Cardiac atrium fibroblast (primary cell): ENCODE measurements around the gene IRF3. TPM values are rescaled to one million over a fixed set of nuclear protein-coding genes. Genes with fewer than 3 reads are reported as not detected.

ENCODE experiments used
- total RNA-seq: library from RNA; depleted of rRNA; stranded (reverse); fragments of >200 nt; gene quantifications from 2 replicates; pipeline ENCODE4 v1.2.3, GENCODE V29; 2015

IRF3 gene, protein sequence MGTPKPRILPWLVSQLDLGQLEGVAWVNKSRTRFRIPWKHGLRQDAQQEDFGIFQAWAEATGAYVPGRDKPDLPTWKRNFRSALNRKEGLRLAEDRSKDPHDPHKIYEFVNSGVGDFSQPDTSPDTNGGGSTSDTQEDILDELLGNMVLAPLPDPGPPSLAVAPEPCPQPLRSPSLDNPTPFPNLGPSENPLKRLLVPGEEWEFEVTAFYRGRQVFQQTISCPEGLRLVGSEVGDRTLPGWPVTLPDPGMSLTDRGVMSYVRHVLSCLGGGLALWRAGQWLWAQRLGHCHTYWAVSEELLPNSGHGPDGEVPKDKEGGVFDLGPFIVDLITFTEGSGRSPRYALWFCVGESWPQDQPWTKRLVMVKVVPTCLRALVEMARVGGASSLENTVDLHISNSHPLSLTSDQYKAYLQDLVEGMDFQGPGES
- total RNA-seq = 52.7 and 69.3 TPM in 2 replicates

GRCh38 chr19:49665351-49666119, at the start of gene IRF3, which contains the start of gene BCL2L12:
TSS of gene IRF3 (minus strand) at chr19:49665857. CDS start at chr19:49664838, 1,019 bp downstream.
TSS of gene BCL2L12 (plus strand) at chr19:49665933. CDS start at chr19:49666693, 760 bp downstream.

GRCh38 chr19:49690656-49691242, 25.1 kb upstream of the IRF3 start, which contains the start of gene CPT1C:
TSS of gene CPT1C (plus strand) at chr19:49691116. CDS start at chr19:49692253, 1,137 bp downstream.

GRCh38 chr19:49689133-49690078, 23.7 kb upstream of the IRF3 start, which contains the start of gene ADM5:
TSS of gene ADM5 (plus strand) at chr19:49689594. CDS start at chr19:49689838, 244 bp downstream.

DNA sequence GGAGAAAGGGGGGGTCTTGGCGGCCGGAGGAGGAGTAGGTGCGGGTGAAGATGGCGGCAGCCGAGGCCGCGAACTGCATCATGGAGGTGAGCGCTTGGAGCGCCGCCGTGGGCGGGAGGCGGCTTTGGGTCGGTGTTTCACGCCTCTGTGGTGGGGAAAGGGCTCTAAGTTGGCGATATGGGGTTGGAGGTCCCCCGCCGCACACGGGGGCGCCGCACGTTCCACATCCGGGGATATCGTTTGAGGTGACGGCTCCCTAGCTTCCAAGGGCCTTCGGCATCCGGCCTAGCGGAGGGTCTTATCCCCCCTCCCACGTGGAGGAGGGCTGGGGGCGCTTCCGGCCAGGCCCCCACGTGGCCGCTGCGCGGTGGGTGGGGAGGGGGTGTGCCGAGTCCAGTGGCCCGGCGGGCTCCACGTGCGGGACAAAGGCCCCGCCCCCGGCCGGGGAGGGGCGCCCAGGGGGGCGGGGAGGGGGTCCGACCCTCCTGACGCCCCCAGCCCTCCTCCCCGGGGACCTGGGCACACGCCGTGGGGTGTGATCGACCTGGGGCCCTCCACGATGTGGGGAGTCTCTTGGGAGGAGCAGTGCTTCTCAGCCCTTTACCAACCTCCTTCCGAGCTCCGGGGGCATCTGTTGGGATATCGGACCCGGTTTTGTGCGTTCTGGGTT, 11.7 kb upstream of the IRF3 start, which contains the start of gene PRMT1:
Gene PRMT1 (plus strand): TSS at position 41 of the 670 bp plus-strand sequence. CDS start 10 bp downstream, at position 51.

GRCh38 chr19:49641688-49642491, 23.8 kb downstream of the IRF3 start, which contains the start of gene SCAF1:
TSS of gene SCAF1 (plus strand) at chr19:49642209. CDS start at chr19:49645027, 2,818 bp downstream.

DNA sequence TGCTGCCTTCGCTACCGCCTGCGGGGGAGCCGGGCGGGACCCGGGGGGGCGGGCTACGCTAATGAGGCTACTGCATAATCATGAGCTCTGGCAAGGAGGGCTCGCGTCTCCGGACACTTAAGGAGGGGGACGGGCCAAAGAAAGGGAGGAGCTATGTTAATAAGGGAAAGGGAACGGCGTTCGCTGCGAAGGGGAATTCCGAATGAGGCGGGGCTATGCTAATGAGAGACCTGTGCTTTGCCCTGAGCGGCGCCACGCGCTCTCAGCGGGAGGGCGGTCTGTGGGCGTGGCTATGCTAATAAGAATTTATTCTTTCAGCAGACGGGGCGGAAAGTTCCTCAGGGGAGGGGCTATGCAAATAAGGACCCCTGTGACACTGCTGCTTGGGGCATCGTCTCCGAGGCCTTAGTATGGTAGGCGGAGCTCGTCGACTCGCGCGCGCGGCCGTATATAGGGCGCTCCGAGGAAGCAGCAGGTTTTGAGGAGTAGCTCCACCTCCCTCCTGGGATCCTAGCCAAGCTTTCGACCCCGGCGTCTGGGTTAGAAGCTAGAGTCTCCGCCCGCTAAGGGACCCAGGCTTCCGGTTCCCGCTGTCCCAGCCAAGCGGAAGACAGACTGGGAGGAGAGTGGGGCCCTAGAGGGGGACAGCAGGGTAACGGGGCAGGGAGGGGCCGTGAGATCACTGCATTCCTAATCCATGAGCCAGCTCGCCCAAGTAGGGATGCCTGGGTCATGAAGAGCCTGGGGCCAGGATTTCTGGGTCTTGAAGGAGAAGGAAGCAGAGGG, 25.4 kb downstream of the IRF3 start, which contains the start of gene RRAS:
Gene RRAS (minus strand): TSS at position 31 of the 786 bp plus-strand sequence. CDS start 45 bp downstream, outside the sequence.

Other genes with a start within 250 kb of the IRF3 start
- gene PTH2, start 242.4 kb downstream of the IRF3 start, total RNA-seq = not detected in 2 replicates
- not detected in 2 replicates for gene GFY, start 240.5 kb downstream of the IRF3 start, total RNA-seq
- not detected in 2 replicates for gene SLC17A7, start 224.3 kb downstream of the IRF3 start, total RNA-seq
- gene PIH1D1, start 214.0 kb downstream of the IRF3 start, total RNA-seq = 71.0 and 89.9 TPM in 2 replicates
- gene ALDH16A1, start 212.6 kb downstream of the IRF3 start, total RNA-seq = 31.1 and 48.8 TPM in 2 replicates
- gene FLT3LG, start 191.6 kb downstream of the IRF3 start, total RNA-seq = 3.2 and 5.0 TPM in 2 replicates
- 3,850 and 3,885 TPM in 2 replicates for gene RPL13A, start 178.2 kb downstream of the IRF3 start, total RNA-seq
- gene RPS11, start 169.4 kb downstream of the IRF3 start, total RNA-seq = 4,588 and 4,689 TPM in 2 replicates
- gene FCGRT, start 153.2 kb downstream of the IRF3 start, total RNA-seq = 130 and 246 TPM in 2 replicates
- 274 and 377 TPM in 2 replicates for gene RCN3, start 137.9 kb downstream of the IRF3 start, total RNA-seq
- gene NOSIP, start 85.3 kb downstream of the IRF3 start, total RNA-seq = 56.3 and 65.0 TPM in 2 replicates
- not detected in 2 replicates for gene PRRG2, start 84.5 kb downstream of the IRF3 start, total RNA-seq
- gene PRR12, start 74.7 kb downstream of the IRF3 start, total RNA-seq = 4.4 and 5.2 TPM in 2 replicates
- gene RRAS, start 25.7 kb downstream of the IRF3 start, total RNA-seq = 108 and 112 TPM in 2 replicates
- gene SCAF1, start 23.6 kb downstream of the IRF3 start, total RNA-seq = 21.1 and 25.8 TPM in 2 replicates
- gene BCL2L12, start 76 bp upstream of the IRF3 start, total RNA-seq = 7.8 and 12.5 TPM in 2 replicates
- 248 and 251 TPM in 2 replicates for gene PRMT1, start 11.4 kb upstream of the IRF3 start, total RNA-seq
- 0.72 TPM in 1 of 2 replicates, not detected in the other for gene ADM5, start 23.7 kb upstream of the IRF3 start, total RNA-seq
- 8.8 and 11.2 TPM in 2 replicates for gene CPT1C, start 25.3 kb upstream of the IRF3 start, total RNA-seq
- gene TSKS, start 97.4 kb upstream of the IRF3 start, total RNA-seq = 0.54 and 0.65 TPM in 2 replicates
- 189 and 206 TPM in 2 replicates for gene AP2A1, start 101.1 kb upstream of the IRF3 start, total RNA-seq
- gene FUZ, start 147.4 kb upstream of the IRF3 start, total RNA-seq = 12.2 and 15.2 TPM in 2 replicates
- gene MED25, start 152.4 kb upstream of the IRF3 start, total RNA-seq = 20.3 and 20.9 TPM in 2 replicates
- 72.9 and 91.9 TPM in 2 replicates for gene PTOV1, start 185.3 kb upstream of the IRF3 start, total RNA-seq
- 25.3 and 57.9 TPM in 2 replicates for gene PNKP, start 201.7 kb upstream of the IRF3 start, total RNA-seq
- 23.7 and 28.3 TPM in 2 replicates for gene AKT1S1, start 211.5 kb upstream of the IRF3 start, total RNA-seq
- 20.4 and 27.7 TPM in 2 replicates for gene TBC1D17, start 211.8 kb upstream of the IRF3 start, total RNA-seq
- gene IL4I1, start 231.0 kb upstream of the IRF3 start, total RNA-seq = not detected in 2 replicates